NT2/D1 (cell line): ENCODE data around the gene STAG1.

ENCODE experiments used
- YY1 ChIP-seq: IDR thresholded peaks from 2 replicates; pipeline ENCODE4 v1.6.1; 2011; ENCODE audit not compliant: insufficient read length, insufficient read depth
- ZNF274 ChIP-seq: IDR thresholded peaks from 2 replicates; pipeline ENCODE4 v1.6.1; 2011; ENCODE audit warnings: mild to moderate bottlenecking, low read depth, low read length

GRCh38 chr3:136381051-136381450, 371.1 kb downstream of the STAG1 start:
- TF ChIP-seq YY1 = no peak
- TF ChIP-seq ZNF274 = no peak
